Activated CD8-positive, alpha-beta memory T cell treated with anti-CD3 and anti-CD28 coated beads for 48 hours (primary cell): ENCODE measurements around the gene EVI5L.
"Not testable (repeated sequence)": the region's sequence is repeated elsewhere in the genome, so short reads cannot be mapped to it uniquely, and the experiment has no call there.

ENCODE experiments used
- DNase-seq, 3 experiments: peaks; one replicate each; pipeline ENCODE4 v3.0.0-alpha.2; 2020; ENCODE audit warnings: low read depth in 2 of 3, low spot score in 2 of 3

The EVI5L gene

DNA sequence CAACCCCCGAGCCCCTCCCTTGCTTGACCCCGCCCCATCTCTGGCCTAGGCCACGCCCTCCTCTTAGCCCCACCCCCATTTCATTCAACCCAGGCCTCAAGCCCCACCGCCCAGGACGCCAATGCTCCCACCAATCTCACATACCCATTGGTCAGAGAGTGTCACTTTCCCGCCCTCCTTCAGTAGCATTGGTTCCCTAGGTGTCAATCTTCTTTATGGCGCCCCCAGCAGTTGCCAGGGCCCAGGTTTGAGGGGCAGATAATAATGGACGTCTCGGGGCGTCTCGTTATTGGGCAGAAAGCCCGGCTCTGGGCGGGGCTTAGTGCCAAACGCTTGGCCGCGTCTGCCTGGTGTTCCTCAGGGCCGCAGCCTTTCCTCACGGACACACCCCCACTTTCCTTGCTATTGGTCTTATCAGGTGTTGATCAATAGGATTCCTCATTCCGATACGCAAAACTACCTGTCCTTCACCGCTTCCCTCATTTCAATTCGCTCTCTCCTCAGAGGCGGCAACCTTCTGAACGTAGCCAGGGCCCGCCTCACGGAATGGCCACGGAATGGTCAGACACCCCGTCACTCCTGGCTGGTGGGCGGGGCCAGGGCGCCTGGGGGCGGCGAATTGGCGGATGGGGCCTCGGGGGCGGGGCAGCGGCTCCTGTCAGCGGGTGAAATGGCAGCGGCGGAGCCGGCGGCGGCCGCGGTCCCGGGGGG is at the start of gene EVI5L:
Gene EVI5L, plus strand, starts transcription at position 658 of the 711 bp plus-strand sequence. CDS start 16,325 bp downstream, outside the sequence.
- DNase-seq, result peak; percentile 98 to 99 (median 98)

DNA sequence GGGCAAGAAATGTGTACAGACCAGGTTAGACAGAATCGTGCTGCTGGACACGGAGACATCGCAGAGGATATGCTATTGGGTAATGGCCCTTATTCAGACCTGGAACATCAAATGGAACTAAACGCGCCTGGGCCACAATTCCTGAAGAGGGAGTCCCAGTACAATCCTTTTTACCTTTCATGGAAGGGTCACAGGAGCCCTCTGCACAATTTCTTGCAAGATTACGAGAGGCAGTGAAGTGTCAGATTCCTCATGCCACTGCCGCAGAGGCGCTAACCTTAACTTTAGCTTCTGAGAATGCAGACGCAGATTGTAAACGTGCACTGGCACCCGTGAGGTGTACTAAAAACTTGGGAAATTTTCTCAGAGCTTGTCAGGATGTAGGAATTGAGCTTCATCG is 48.9 kb upstream of the EVI5L start:
- DNase-seq, result no peak

- no peak for DNase-seq
Observed at GRCh38 chr19:7783991-7784423, 46.0 kb upstream of the EVI5L start.

GRCh38 chr19:7784856-7785255 is 45.2 kb upstream of the EVI5L start:
- no peak for DNase-seq

DNA sequence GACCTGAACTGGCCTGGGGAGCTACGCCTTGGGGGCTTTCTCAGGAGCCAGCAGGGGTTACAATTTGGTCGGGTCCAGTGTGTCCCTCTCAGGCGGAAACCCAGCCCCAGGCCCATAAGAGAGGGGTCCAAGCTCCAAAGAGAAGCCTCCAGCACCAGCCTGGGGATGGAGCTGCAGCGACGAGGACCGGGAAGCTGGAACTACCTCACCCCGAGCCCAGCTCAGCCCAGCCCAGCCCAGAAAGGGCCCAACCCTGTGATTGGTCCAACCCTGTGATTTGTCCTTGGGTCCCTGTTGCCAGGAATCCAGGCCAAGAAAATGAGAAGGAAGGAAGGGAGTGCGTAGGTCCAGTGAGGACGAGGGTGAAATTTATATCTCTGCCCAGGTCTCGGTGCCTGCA is 42.9 kb upstream of the EVI5L start:
- no peak for DNase-seq

GRCh38 chr19:7787602-7788177 is 42.3 kb upstream of the EVI5L start:
- no peak for DNase-seq

DNA sequence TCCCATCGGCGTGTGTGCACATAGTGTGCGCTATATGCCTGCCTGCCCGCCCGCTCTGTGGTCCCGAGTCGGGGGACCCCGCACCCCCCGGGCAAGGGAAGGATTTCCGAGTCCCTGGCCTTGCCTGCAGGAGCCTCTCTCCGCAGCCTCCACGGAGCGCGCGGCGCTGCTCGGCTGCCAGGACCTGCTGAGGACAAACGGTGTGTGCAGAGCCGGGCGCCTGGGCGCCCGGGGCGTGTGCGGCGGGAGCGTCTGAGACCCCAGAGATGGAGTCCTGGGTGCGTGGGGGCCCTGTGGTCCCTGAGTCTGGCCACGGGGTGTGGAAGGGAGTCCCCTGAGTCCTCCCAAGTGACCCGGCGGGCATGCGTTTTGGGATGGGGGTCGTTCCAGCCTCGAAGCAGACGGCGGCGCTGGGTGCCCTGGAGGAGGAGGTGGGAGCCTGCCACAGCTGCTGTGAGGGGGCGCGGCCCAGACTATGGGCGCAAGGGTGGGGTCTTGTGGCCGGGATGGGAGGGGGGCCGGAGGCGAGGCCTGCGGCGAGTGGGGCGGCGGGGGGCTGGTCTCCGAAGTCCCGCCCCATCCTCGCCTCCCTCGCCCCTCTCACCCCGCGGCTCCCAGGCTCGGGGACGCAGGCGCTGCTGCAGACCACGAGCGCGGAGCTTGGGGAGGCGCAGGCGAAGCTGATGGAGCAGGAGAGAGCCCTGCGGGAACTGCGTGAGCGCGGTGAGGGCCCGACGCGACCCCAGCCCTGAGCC is 41.7 kb upstream of the EVI5L start:
- no peak for DNase-seq

DNA sequence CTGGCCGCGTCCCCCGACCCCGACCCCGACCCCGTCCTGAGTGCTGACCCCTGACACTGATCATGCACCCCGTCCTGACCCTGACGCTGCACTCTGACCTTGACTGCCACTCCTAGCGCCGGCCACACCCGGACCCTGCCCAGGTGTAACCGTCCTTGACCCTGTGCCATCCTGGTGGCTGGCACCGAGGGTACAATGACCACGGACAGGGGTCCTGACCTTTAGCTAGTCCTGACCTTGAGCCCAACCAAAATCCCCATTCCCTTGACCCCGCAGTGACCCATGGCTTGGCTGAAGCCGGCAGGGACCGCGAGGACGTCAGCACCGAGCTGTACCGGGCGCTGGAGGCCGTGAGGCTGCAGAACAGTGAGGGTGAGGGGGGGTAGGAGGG is 41.1 kb upstream of the EVI5L start:
- no peak for DNase-seq

DNA sequence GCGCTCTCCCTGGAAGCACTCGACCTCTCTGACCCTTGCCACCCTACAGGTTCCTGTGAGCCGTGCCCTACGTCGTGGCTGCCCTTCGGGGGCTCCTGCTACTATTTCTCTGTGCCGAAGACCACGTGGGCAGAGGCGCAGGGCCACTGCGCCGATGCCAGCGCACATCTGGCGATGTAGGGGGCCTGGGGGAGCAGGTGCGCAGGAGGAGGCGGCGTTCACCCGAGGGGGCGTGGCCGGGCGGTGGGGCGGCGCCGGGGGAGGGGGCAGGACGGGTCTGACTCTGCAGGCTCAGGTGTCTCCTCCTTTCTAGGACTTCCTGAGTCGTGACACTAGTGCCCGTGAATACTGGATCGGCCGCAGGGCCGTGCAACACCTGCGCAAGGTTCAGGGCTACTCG is 40.6 kb upstream of the EVI5L start:
- no peak for DNase-seq

GRCh38 chr19:7790416-7790815 is 39.6 kb upstream of the EVI5L start:
- DNase-seq, result no peak

GRCh38 chr19:7792281-7792680 is 37.7 kb upstream of the EVI5L start:
- DNase-seq, result no peak

DNA sequence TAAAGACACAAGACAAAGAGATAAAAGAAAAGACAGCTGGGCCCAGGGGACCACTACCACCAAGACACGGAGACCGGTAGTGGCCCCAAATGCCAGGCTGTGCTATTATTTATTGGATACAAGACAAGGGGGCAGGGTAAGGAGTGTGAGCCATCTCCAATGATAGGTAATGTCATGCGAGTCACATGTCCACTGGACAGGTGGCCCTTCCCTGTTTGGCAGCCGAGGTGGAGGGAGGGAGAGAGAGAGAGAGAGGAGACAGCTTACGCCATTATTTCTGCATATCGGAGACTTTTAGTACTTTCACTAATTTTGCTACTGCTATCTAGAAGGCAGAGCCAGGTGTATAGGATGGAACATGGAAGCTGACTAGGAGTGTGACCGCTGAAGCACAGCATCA is 37.3 kb upstream of the EVI5L start:
- DNase-seq, result not testable (repeated sequence)

- DNase-seq, result no peak
Observed at GRCh38 chr19:7793493-7793892, 36.5 kb upstream of the EVI5L start.

- no peak for DNase-seq
Observed at GRCh38 chr19:7795555-7796161, 34.4 kb upstream of the EVI5L start.

DNA sequence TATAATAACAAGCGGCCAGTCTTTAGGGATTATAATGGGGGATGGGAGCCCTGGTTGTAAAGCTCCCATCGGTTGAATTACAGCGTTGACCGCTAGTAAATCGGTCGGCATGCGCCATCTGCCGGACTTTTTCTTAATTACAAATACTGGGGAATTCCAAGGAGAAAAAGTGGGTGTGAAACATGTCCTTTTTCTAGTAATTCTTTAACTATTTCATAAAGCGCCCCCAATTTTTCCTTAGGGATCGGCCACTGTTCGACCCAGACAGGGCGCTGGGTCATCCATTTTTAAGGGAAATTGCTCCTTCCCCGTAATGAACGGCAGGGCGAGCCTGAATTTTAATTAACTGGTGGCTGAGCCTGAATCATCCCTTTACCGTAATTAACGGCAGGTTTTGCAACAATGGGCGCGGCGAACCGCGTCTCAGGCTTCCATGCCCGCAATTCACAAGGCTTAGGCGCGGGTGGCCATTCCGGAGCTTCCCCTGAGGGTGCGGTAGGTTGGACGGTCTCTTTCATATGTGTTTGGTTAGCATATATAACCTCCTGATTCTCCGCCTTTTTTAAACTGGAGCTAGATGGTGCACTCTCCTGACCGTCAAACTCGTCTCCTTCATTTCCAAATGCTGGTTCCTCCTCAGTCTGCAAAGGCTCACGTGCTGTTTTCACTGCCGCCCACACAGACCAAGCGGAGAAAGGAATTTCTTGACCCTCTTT is 30.2 kb upstream of the EVI5L start:
- DNase-seq, result peak in 2 of 3 experiments; percentile 28 to 46

- no peak for DNase-seq
Observed at GRCh38 chr19:7801020-7801570, 28.9 kb upstream of the EVI5L start.

- DNase-seq, result no peak
Observed at GRCh38 chr19:7806234-7806633, 23.8 kb upstream of the EVI5L start.

GRCh38 chr19:7806876-7807275 is 23.1 kb upstream of the EVI5L start:
- no peak for DNase-seq

DNA sequence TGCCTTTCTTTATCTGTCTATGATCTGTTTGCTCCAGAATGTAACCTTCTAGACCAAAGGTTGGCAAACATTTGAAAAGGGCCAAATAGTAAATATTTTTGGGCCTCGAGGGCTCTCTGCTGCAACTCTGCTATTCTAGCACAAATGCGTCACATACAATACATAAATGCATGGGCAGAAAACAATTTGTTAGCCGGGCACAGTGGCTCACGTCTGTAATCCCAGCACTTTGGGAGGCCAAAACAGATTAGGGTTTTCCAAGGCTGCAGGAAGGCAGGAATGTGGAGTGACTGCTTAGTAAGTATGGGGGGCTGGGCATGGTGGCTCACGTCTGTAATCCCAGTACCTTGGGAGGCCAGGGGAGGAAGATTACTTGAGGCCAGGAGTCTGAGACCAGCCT is 21.9 kb upstream of the EVI5L start:
- DNase-seq, result no peak

DNA sequence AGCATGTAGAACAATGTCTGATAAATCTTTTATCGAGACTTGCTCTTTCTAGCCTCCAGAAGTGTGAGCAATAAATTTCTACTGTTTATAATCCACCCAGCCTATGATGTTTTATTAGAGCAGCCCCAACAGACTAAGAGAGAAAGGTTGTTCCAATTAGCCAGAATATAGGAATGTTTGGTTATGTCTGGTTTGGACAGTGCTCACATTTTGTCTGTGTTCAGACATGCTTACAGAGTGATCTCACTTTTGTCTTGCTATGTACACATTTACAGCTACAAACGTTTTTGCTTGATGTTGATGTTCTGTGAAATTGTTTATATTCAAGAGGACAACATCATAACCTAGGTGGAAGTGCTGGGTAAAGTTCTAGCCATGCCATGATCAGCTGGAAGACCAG is 18.0 kb upstream of the EVI5L start:
- no peak for DNase-seq

- no peak for DNase-seq
Observed at GRCh38 chr19:7815325-7815724, 14.7 kb upstream of the EVI5L start.
